ENCODE data around the gene APC.

DNA sequence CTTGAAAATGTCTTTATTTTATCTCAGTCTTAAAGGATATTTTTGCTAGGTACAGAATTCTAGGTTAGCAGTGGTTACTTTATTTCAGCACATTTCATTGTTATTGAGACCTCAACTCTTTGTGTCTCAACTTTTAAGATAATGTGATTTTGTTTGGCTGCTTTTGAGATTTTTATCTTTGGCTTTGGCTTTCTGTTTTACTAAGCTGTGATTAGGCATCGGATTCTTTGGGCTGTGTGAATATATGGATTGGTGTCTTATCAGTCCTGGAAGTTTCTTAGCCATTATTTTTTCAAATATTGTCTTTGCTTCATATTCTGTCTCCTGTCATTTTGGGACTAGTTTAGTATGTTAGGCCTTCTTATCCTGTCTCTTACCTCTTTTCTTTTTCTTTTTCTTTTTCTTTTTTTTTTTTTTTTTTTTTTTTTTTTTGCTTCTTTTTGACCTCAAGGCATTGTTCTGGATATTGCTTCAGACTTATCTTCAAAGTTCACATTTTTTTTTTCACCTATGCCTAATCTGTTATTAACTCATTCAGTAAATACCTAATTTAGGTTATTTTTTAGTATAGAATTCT, 20.1 kb upstream of the APC start:
- TF ChIP-seq CREM (IDR thresholded peaks at IDR 0.05; ENCODE audit: low read depth) (no peak), USF2 (IDR thresholded peaks at IDR 0.05; ENCODE audit: borderline replicate concordance, low read depth, low read length) (no peak), ZNF592 (IDR thresholded peaks at IDR 0.05) (no peak), YBX1 (IDR thresholded peaks at IDR 0.05) (no peak)
- TF ChIP-seq, protein P1, sequence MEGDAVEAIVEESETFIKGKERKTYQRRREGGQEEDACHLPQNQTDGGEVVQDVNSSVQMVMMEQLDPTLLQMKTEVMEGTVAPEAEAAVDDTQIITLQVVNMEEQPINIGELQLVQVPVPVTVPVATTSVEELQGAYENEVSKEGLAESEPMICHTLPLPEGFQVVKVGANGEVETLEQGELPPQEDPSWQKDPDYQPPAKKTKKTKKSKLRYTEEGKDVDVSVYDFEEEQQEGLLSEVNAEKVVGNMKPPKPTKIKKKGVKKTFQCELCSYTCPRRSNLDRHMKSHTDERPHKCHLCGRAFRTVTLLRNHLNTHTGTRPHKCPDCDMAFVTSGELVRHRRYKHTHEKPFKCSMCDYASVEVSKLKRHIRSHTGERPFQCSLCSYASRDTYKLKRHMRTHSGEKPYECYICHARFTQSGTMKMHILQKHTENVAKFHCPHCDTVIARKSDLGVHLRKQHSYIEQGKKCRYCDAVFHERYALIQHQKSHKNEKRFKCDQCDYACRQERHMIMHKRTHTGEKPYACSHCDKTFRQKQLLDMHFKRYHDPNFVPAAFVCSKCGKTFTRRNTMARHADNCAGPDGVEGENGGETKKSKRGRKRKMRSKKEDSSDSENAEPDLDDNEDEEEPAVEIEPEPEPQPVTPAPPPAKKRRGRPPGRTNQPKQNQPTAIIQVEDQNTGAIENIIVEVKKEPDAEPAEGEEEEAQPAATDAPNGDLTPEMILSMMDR (IDR thresholded peaks at IDR 0.05 in 2 of 3, conservative IDR thresholded peaks at IDR 0.05 in 1 of 3; ENCODE audit: control insufficient read depth in 2 of 3, extremely low read depth in 1 of 3, insufficient read depth in 1 of 3, low read depth in 3 of 3, low read length in 3 of 3), result no peak

All from GM12878 (cell line).